HL-60/S4 (cell line): ENCODE data around the gene VGLL3.
"Not testable (repeated sequence)": the region's sequence is repeated elsewhere in the genome, so short reads cannot be mapped to it uniquely, and the experiment has no call there.

Source experiments
- in situ Hi-C: fragments of 300-500 bp; cut with MboI; formaldehyde crosslinking; loops from 2 replicates; pipeline ENCODE4 v1.14.3; 2022; ENCODE audit warnings: low sequenced_read_pairs

The VGLL3 gene

DNA sequence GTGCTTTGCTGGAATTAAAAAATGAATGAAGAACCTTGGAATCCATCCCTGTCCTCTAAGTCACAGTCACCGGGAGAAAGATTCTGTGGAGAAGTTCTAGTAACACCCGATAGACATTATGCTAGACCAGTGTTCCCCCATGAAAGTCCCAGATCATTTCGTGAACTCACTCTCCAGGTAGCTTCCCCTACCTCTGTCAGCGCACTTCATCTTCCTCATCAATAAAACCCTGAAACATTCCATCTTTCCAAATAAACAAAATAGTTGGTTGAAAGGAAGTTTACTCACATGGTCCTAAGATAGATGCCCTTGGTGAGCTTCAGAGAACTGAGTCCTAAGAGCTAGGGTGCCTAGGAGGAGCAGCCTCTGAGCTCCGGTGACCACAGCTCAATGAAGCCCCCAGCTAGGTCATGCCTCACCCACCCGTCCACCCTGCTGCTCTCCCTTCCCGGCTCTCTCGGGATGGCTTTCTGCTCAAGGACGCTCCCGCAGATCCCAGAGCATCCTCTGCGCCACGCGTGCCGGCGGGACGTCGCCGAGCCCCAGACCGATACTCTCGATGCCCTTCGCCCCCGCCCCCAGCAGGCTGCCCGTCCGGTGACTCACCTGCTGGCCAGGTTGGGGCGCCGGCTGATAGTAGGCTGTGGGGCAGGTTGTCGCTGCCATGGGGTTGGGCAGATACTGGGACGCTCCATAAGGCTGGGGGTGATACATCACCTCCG, 776 bp downstream of the VGLL3 start:
- in situ Hi-C loops, result no loop called here

DNA sequence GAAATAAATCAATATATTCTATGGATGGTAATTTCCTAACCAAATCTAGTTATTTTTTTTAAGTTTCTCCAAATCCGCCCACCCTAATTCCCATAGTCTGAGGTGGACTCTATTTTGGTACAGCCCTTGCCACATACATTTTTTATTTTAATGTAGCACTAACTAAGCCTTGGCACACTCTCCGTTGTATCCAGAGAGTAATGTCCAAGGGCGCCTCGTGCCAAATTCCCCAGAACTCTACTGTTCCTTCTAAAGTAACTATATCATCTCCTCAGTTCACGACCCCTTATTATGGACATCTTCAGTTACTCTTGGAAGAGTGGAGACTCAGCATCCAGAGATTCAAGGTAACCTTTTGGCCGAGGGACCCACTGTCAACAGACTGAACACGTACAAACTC, 1.3 kb downstream of the VGLL3 start:
- in situ Hi-C loops, result no loop called here

DNA sequence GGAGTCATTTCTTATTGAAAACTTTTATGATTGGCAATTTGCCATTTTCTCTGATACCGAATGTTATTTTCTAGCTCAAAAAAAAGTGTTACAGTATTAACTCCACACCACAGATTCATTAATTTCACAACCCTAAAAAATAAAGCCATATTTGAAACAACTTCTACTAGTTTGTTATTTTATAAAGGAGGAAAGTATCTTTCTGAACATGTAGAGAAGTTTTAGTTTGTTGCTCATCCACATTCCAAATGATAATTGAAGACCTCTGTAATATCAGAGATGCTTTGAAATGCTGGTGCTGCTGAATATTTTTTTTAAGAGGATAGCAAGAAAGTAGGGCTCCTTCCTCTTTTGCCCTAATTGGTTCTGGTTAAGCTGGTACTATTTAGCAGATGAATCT, 1.9 kb downstream of the VGLL3 start:
- in situ Hi-C loops, result no loop called here

DNA sequence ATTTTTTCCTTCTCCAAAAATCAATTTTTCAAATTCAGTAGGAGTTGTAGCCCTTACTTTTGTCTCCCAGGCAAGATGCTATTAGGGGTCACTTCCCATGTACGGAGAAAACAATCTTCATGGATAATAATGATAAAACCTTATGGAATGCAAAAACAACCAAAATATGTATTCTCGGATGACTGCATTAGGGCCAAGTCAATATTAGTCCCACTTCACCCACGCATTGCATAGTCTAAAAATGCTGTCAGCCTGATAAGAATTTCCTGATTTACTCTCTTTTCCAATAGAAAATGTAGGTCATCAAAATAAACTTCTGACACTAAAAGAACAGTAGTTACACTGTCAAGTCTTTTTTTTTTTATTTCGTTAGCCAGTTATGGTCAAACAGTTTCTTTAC, 2.7 kb downstream of the VGLL3 start:
- in situ Hi-C loops, result no loop called here

DNA sequence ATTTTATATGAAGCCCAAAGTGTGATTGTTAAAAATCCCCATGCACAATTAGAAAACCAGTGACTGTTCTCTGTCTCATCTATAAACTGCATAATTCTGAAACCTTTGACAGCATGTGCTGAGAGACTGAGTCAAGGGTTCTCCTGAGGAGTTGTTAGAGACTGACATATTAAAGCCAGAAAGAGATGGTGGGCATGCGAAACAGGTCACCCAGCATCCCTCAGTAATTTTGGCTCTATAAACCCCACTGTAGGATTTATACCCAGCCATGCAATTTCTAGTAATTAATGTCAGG, 3.6 kb downstream of the VGLL3 start:
- in situ Hi-C loops, result no loop called here

DNA sequence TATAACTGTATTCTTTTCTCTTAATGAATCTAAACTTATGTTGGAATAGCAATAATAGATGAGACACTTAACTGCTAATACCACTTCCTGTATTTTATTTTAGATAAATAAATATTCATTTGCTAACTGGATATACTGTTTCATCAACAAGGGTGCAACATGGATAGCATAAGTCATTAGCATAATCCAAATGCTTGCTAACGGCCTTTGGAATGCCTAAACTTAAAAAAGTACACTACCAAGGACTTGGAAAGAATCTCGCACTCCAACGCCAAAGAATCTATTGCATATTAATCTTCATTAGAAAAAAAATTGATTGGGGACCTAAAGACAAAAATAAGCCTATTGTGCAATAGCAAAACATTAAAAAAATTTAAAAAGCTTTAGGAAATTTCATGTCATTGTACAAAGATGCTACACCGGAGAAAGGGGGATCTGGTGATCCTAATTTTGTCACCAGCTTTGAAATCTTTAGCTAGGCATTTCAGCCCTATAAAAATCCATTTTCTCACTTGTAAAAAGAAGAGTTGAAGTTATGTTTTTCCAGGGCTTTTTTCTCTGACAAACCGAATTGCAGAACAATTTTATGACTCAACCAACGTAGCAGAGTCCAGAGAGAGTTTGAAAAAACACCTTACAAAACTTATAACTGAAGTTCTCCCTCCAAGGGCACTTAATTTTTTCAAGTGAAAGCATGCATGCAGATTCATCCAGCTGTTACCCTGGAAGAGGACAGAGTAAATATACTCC, 4.1 kb downstream of the VGLL3 start:
- in situ Hi-C loops, result no loop called here

DNA sequence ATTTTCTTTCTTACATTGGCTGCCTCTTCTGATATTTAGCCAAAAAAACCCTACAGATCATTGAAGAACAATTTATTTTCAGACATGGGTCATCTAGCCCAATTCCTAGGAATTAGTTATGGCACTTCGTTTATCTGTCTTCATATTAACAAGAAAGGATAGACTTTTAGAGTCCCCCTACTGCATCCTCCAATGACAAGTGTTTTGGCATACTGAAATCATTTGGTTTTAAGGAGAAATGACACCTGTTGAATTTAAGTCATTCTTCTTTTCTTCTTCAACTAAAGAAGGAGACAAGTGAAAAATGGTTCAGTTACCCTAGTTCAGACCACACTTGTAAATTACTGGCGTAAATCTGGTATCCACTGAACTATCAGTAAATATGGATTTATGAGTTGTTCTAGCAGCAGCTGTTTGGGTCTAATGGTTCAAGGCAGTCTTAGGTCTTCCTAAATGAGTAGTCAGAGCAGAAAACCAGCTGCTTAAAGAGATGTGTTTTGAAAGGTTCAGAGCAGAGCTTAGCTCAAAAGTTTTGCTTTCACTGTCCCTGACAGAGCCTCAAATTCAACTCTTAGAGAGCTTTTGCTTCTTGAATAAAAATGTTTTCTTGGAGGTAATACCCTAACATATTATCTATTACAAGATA, 5.6 kb downstream of the VGLL3 start:
- in situ Hi-C loops, result no loop called here

DNA sequence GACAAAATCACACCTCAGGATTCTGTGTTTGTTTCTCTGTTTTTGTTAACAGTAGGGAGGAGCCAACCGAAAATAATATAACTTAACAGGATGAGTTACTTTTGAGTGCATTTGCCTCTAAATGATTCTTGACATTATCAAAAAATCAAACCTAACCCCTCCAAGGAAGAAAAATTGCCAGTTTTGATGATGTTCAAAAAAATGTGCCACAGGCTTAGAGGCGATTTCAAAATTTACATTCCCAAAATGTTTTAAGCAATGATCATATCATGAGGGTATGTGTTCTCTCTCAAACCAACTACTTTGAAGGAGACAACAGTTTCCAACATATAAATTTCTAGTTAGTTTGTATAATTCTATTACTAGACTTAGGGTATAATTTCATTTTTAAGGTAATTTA, 6.7 kb downstream of the VGLL3 start:
- in situ Hi-C loops, result no loop called here

DNA sequence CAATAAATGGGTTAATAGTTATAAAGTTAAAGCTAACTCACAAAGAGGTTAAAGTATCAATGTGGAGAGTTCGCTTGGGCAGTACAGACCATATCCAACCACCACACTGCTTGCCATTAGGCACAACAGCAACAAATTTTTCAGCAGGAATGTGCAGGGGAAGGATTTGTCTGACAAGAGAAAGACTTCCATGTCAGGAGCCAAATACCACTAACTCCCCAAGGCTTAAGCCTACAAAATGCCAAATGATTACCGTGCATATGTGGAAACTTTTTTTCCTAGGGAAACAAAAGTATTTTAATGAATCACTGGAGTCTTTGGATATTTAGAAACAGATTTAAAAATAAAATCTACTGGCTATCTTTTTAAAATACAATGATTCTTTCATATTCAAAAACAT, 8.1 kb downstream of the VGLL3 start:
- in situ Hi-C loops, result no loop called here

DNA sequence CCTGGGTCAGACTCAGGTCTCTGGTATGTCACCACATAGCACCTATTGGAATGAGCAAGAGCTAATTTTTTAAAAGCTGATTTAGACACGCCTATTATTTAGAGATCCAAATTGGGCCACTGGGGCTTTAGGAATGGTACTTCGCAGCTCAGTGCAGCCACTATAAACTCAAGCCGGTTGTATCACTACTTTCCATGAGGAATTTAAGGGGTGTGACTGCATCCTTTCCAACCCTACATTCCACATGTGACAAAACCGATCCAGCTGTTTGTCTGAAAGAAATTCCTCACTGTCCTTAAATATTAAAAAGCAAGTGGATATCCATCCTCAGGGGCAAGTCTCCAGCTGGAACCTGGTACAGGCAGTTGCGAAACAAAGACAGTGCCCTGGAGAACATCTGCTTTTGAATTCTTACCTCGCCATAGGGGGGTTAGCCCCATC, 12.8 kb downstream of the VGLL3 start:
- in situ Hi-C loops, result no loop called here

DNA sequence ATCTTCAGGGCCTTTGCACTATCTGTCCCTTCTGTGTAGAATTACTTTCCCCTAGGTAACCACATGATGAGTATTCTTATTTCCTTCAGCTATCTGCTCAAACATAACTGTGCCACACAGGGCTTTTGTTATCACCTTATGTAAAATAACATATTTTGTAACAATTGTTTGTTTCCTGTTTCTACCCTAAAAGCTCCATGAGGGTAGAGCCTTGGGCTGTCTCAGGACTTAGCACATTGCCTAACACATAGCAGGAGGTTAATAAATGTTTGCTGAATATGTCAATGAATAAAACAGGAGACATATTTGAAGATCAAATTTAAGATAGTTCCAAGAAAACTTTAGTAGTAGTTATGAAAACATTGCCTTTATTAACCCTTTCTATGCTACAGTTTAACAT, 14.7 kb downstream of the VGLL3 start:
- in situ Hi-C loops, result no loop called here

DNA sequence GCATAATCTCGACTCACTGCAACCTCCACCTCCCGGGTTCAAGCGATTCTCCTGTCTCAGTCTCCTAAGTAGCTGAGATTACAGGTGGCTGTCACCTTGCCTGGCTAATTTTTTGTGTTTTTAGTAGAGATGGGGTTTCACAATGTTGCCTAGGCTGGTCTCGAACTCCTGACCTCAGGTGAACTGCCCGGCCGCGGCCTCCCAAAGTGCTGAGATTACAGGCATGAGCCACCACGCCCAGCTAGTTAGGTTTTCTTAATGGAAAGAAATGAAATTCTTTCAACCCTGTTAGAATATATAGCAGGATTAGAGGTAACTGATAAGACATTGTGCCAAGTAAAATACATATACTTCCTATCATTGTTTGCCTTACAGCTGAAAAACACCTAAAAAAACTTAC, 16.8 kb downstream of the VGLL3 start:
- in situ Hi-C loops, result not testable (repeated sequence)

DNA sequence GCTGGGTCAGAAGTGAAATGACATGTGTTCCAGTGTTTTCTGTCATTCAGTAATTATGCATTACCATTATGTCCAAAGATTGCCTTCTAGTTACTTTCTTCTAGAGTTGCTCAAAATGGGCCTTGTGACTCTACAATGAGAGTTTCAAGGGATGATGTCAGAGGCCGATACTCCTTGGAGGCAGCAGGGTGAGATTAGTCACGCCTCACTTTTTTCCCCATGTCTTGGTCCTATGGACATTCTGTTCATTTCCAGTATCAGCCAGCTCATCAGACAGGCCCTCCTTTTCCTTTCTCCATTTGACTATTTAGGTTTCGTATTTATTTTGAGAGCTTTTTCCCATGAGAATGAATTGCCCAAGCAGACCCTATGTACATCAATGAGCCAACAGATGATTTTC, 17.5 kb downstream of the VGLL3 start:
- in situ Hi-C loops, result no loop called here

DNA sequence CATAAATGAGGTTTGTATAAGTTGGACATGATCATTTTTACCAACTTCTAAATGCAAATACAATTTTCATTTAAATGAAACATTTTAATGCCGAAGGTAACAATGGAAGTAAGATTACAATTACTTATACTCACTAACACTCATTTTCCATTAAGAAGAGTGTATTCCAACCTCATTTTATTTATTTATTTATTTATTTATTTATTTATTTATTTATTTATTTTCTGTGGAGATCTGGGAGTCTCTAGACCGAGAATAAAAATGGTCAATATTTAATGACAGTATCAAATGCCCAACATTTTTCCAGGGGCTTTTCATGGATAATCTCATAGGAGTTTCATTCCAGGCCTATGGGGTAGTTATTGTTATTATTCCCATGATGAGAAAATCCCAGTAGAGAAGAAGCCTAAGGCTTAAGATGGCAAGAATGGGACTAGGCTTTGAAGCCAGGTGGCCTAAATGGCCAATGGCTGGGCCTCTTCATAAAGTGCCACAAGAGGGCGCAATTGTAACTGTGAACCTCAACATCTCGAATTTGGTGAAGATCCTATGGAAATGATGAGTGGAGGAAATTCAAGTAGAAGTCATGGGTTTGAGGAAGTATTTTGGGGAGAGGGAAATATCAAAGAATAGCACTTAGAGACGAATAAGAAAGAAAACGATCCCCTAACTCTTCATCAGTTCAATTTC, 21.3 kb downstream of the VGLL3 start:
- in situ Hi-C loops, result no loop called here

DNA sequence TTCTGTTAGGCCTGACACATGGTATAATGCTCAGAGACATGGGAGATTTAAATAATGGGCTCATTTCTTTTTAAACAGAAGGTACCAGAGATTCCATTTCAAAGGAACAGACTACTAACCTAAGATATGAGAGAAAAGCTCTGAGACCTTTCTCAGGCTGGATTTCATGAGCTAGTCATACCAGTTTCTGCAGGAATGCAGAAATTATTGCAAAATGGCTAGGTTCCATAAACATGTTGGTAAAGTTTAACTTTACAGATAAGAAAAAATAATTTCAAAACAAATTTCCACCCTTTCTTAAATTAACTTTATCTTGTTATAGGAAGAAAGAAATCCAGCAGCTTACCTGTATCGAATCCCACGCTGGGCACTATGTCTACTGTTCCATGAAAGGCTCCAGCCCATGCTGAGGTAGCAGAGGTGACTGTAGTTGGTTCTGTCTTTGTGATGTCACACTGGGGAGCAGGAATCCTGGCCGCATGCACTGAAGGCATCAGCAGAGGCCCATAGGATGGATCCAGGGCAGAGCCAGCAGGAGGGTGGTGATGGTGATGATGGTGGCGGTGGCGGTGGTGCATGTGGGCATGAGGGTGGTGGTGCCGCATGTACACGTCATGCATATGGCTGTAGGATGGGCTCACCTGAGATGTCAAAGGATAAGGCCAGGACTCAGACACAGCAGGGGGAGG, 22.6 kb downstream of the VGLL3 start:
- in situ Hi-C loops, result no loop called here

DNA sequence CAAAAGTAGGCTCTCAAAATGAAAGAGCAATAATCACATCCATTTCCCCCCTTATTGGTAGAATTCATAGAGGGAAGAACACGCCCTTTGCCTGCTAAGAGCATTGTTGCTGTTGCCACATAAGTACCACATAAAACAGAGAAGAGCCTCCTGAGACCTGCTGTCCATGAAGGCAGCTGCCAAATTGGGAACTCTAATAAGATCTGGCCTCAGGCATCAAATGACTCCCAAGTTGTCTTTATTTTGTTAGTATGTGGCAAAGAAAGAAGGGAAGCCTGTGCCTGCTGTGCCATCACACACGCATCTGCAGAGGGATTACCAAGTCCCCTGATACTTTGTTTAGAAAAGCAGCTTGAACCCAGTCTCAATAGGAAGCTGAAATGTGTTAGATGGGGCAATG, 23.9 kb downstream of the VGLL3 start:
- in situ Hi-C loops, result no loop called here

DNA sequence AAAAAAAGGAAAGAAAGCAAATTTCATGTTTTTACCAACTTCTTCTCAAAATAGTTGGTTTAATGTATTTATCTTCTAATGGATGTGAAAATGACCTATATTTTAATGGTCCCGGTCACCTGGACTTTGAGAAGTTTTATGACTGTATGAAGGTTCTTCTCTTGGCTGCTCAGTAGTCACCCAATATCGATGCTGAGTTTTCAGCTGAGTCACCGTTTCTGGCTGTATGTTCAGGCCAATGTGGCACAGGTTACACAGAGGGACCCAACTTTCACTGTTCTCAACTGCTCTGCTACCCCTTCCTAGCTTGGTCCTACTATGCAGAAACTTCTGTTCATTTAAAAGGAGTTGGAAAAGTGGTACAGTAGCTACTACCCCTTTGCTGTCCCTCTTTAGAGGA, 25.8 kb downstream of the VGLL3 start:
- in situ Hi-C loops, result no loop called here

DNA sequence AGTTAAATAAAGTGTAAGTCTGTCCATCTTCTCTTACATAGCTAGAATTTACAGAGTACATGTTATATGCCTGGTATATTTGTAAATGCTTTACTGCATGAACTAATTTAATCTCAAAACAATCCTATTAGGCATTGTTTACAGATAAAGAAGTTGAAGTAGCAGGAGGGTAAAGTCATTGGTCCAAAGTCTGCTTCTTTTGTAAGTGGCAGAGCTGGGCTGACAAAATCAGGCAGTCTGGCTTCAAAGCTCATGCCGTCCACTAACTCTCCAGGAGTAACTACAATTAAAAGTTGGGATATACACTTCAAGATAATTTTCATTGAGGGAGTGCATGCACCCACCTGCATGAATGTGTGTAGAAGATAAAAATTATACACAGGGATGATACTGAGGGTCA, 27.3 kb downstream of the VGLL3 start:
- in situ Hi-C loops, result no loop called here

DNA sequence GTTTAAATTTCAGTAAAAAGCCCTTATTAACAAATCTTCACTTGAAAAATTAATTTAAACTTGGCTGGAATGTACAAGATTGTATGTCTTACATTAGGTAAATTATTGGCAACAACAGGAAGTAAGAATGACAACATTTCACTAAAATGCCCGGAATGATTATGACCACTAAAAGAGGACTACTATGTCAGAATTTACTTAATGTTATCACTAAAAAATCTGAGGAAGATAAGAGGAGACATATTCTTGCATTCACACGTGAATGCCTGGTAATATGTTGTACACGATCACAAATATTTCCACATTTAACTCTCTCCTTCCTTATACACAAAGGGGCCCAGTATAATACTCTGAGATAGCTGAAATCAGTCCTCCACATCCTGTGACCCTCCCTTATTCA, 29.7 kb downstream of the VGLL3 start:
- in situ Hi-C loops, result no loop called here

DNA sequence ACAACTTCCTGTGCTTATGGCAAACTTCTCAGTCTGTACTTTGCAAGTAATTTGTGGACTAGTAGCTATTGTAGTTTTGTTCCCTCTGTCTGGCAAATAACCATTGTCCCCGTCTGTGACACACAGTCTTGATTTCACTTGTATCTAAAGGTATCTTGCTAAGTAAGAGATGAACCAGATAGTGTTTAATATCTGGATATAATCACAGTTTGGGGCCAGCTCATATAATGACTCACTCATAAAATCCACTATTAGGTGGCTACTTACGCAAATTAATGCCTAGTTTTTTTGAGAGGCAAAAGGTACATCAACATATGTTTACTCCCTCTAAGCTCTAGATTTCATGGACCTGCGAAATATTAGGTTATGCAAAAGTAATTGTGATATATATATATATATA, 30.4 kb downstream of the VGLL3 start:
- in situ Hi-C loops, result no loop called here

DNA sequence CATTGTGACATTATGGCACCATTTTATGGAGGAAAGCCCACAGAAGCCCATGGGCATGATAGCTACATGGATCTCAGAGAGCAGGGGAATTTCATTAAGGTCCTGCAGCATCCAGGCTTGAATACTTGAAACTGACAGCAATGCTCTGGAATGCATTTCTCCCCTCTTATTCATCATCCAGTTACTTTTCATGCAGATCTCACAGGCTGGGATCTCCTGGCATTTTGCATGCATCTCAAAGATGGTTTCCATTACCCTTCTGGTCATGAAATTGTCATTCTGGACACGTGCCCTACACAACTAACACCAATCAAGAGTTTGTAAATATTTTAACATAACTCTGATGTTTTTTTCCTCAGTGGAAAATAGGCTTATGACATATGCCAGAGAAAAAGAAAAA, 32.4 kb downstream of the VGLL3 start:
- in situ Hi-C loops, result no loop called here
